BJ (cell line): ENCODE measurements around the gene STRIP1. TPM values are rescaled to one million over a fixed set of nuclear protein-coding genes. Genes with fewer than 3 reads are reported as not detected.
"Not testable (repeated sequence)": the region's sequence is repeated elsewhere in the genome, so short reads cannot be mapped to it uniquely, and the experiment has no call there.

Experiments used
- CTCF ChIA-PET: fragments of 350-600 bp; formaldehyde crosslinking; extraction: SDS; loops from one replicate; lab custom pipeline; 2021; ENCODE audit warnings: antibody characterized with exemption, inconsistent platforms; lab: Yijun Ruan, JAX
- POLR2A ChIA-PET: fragments of 300-600 bp; sonication (Branson Sonifier 250); formaldehyde crosslinking; extraction: SDS; loops from one replicate; lab custom pipeline; 2021; ENCODE audit warnings: antibody characterized with exemption; lab: Charles Lee
- DNase-seq: peaks from one replicate; pipeline ENCODE4 v3.0.0-alpha.2; 2011; ENCODE audit warnings: low read depth
- H3K27me3 ChIP-seq: 2 replicates; pipeline ENCODE4 v1.6.0; 2011; ENCODE audit warnings: low read length; ENCODE audit not compliant: control insufficient read depth, insufficient read depth
- H3K36me3 ChIP-seq: 2 replicates; pipeline ENCODE4 v1.5.1; 2011; ENCODE audit warnings: low read length; ENCODE audit not compliant: control insufficient read depth, insufficient read depth
- H3K4me3 ChIP-seq: 2 replicates; pipeline ENCODE4 v1.5.1; 2011; ENCODE audit warnings: low read depth, mild to moderate bottlenecking, control low read depth, low read length
- polyA plus RNA-seq: library from polyadenylated mRNA; depleted of rRNA; stranded (reverse); fragments of >200 nt; gene quantifications from 2 replicates; pipeline ENCODE4 v1.2.3, GENCODE V29; 2011
- TF ChIP-seq, protein P1 (sequence below): IDR thresholded peaks from 2 replicates; pipeline ENCODE4 v1.5.1; 2011; ENCODE audit warnings: low read depth, mild to moderate bottlenecking, control low read depth, inconsistent platforms, low read length, moderate library complexity; ENCODE audit not compliant: insufficient read depth

Gene STRIP1
- polyA plus RNA-seq, 1 experiment: 46.2 TPM

- ChIA-PET POLR2A (no interaction called here), CTCF (interaction anchor here (0.6 to 3.1 kb wide), 14 partner anchors 8 to 137 kb away, joined by 3 to 19 read pairs (median 4); no protein-coding TSS in a partner anchor)
- TF ChIP-seq, protein P1, sequence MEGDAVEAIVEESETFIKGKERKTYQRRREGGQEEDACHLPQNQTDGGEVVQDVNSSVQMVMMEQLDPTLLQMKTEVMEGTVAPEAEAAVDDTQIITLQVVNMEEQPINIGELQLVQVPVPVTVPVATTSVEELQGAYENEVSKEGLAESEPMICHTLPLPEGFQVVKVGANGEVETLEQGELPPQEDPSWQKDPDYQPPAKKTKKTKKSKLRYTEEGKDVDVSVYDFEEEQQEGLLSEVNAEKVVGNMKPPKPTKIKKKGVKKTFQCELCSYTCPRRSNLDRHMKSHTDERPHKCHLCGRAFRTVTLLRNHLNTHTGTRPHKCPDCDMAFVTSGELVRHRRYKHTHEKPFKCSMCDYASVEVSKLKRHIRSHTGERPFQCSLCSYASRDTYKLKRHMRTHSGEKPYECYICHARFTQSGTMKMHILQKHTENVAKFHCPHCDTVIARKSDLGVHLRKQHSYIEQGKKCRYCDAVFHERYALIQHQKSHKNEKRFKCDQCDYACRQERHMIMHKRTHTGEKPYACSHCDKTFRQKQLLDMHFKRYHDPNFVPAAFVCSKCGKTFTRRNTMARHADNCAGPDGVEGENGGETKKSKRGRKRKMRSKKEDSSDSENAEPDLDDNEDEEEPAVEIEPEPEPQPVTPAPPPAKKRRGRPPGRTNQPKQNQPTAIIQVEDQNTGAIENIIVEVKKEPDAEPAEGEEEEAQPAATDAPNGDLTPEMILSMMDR: no peak
- DNase-seq: no peak
- Histone ChIP-seq H3K27me3 (peaks cover 27% of the 10 kb centered on the region), H3K36me3 (0 out of 2 replicates have a peak, but pooled peaks cover 1% of the 10 kb centered on the region), H3K4me3 (peak within 1 kb of the TSS; percentile 43)
Observed at GRCh38 chr1:110070671-110071242, 36.3 kb downstream of the STRIP1 start, which contains the start of gene ALX3. TSS of gene ALX3 (minus strand) at chr1:110070672. CDS start at chr1:110070612, 60 bp downstream.

DNA sequence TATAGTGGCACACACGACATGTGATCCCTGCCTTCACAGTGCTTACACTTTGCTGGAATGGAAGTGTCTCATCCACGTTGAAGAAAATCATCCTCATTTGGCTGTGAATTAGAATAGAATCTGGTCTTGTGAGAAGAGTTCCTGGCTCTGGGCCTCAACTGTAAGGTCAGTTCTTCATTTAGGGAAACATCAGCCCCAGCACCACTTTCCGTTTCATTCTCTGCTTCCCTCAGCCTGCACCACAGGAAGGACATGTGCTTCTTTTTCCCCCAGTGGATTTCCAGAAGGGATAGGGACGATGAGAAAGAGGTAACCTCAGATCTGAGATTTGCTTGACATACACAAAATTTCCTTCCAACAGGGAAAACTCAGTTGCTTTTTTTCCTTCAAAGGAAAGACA, 39.7 kb downstream of the STRIP1 start:
- POLR2A ChIA-PET: no interaction called here
- TF ChIP-seq, protein P1: no peak
- Histone ChIP-seq H3K36me3 (no peaks in the 10 kb centered on the region), H3K27me3 (peaks cover 17% of the 10 kb centered on the region), H3K4me3 (no peak overlapping the region)
- DNase-seq: no peak
- CTCF ChIA-PET: interaction anchor here (0.9 to 1.9 kb wide), 2 partner anchors 14 to 21 kb away, joined by 4 to 8 read pairs; no protein-coding TSS in a partner anchor

DNA sequence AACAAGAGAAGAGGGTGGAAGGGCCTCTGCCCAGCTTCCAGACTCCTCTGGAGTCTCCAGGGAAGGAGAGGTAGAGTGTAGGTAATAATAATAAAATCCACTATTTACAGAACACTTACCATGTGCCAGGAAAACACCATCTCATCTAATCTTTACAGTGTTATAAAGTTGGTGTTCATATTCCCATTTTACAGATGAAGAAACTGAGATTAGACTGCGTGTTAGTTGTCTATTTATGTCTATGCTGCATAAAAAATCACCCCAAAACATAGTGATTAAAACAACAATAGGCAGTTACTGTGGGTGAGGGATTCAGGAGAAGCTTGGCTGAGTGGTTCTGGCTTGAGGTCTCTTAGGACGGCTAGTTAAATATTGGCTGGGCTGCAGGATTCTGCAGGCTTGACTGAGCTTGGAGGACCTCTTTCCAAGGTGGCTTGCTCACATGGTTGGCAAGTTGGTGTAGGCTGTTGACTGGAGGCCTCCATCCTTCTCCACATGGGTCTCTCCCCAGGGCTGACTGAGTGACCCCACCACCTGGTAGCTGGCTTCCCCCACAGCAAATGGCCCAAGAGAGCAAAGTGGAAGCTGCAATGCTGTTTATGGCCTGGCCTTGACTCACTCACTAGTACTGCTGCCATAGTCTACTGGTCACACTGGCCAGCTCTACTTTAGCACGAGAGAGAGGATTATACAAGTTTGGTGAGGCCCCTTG, 42.5 kb downstream of the STRIP1 start:
- TF ChIP-seq, protein P1: no peak
- Histone ChIP-seq H3K36me3 (no peaks in the 10 kb centered on the region), H3K4me3 (no peak overlapping the region), H3K27me3 (peaks cover 8% of the 10 kb centered on the region; the same call in 1 of the 2 replicates)
- ChIA-PET POLR2A (no interaction called here), CTCF (interaction anchor here (1.5 to 4.2 kb wide), 4 partner anchors 11 to 47 kb away, joined by 3 to 18 read pairs (median 6); no protein-coding TSS in a partner anchor)
- no peak for DNase-seq

DNA sequence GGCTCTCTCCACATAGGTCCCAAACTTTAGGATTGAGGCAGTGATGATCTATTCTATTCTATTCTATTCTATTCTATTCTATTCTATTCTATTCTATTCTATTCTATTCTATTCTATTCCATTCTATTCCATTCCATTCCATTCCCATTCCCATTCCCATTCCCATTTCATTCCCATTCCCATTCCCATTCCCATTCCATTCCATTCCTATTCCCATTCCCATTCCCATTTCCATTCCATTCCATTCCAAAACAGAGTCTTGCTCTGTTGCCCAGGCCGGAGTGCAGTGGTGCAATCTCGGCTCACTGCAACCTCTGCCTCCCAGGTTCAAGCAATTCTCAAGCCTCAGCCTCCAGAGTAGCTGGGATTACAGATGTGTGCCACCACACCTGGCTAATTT, 45.6 kb downstream of the STRIP1 start:
- H3K4me3 ChIP-seq, H3K36me3 ChIP-seq, DNase-seq, H3K27me3 ChIP-seq, POLR2A ChIA-PET: not testable (repeated sequence)
- CTCF ChIA-PET: interaction anchor here (1.5 to 2.0 kb wide), 2 partner anchors 14 to 19 kb away, joined by 3 to 5 read pairs; no protein-coding TSS in a partner anchor

DNA sequence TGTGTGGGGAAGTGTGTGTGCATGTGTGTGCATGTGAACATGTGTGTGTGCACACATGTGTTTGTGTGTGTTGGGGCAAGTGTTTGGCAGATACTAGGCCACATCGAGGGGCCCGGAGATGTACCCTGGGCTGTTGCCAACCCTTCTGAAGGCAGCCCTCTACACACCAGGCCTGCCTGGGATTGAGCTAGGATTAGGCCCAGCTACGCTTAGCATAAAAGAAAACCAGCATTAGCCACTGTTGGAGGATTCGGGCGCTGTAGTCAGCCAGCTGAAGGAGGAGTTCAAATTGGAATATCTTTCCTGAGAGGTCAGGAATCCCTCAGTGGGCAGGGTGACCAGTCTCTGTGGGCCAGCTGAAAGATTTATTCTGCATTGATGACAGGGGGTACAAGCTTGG, 46.6 kb downstream of the STRIP1 start:
- TF ChIP-seq, protein P1: no peak
- CTCF ChIA-PET: interaction anchor here (1.0 to 16.1 kb wide), 9 partner anchors 9 to 27 kb away, joined by 3 to 246 read pairs (median 7); partner anchors contain the start of gene ALX3

More for the DNA sequence above, 46.6 kb downstream of the STRIP1 start:
- POLR2A ChIA-PET: no interaction called here
- Histone ChIP-seq H3K27me3 (peaks cover 3% of the 10 kb centered on the region; the same call in 1 of the 2 replicates), H3K4me3 (no peak overlapping the region), H3K36me3 (no peaks in the 10 kb centered on the region)
- DNase-seq: no peak
